Nephron progenitor cell (in vitro differentiated cells): ENCODE measurements around the gene DAGLB.
A peak's percentile ranks its signal among the peaks of the same experiment; 100 is the strongest.

Experiments
- DNase-seq: peaks from one replicate; pipeline ENCODE4 v3.0.0; 2021
- H3K27ac Mint-ChIP-seq: 2 replicates; pipeline ENCODE4 v1.8.0; 2021; ENCODE audit warnings: mild to moderate bottlenecking, moderate library complexity, mixed read lengths
- H3K27me3 Mint-ChIP-seq: 2 replicates; pipeline ENCODE4 v1.8.0; 2021; ENCODE audit warnings: mild to moderate bottlenecking, low read depth, mixed read lengths; ENCODE audit not compliant: poor library complexity
- H3K36me3 Mint-ChIP-seq: 2 replicates; pipeline ENCODE4 v1.8.0; 2021; ENCODE audit warnings: low read depth, mixed read lengths
- H3K4me1 Mint-ChIP-seq: 2 replicates; pipeline ENCODE4 v1.8.0; 2021; ENCODE audit warnings: mixed read lengths
- H3K4me3 Mint-ChIP-seq: 2 replicates; pipeline ENCODE4 v1.8.0; 2021; ENCODE audit warnings: mild to moderate bottlenecking, moderate library complexity, mixed read lengths
- H3K9me3 Mint-ChIP-seq: 2 replicates; pipeline ENCODE4 v1.8.0; 2021; ENCODE audit warnings: mild to moderate bottlenecking, moderate library complexity, mixed read lengths
- CTCF ChIP-seq: fragments of 200-600 bp; sonication (generic); IDR thresholded peaks from 2 replicates; pipeline ENCODE4 v1.5.0; 2021; ENCODE audit warnings: antibody characterized with exemption

The DAGLB gene

DNA sequence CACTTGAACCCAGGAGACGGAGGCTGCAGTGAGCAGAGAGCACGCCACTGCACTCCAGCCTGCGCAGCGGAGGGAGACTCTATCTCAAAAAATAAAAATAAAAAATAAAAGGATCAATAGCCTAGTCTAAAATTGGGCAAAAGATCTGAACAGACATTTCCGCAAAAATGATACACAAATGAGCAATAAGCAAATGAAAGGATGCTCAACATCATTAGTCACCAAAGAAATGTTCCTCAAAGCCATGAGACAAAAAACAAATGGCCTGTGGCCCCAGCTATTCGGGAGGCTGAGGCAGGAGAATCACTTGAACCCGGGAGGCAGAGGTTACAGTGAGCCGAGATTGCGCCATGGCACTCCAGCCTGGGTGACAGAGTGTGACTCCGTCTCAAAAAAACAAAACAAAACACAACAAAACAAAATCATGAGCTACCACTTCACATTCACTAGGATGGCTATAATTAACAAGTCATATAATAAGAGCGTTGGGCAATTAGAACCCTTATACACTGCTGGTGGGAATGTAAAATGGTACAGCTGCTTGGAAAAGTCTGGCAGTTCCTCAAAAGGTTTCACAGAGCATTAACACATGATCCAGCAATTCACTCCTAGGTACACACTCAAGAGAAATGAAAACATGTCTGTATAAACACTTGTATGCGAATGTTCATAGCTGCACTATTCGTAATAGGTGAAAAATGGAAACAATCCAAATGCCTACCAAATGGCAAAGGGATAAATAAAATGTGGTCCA lies 3.1 kb downstream of the DAGLB start:
- Mint-ChIP-seq H3K36me3 (peaks cover 55% of the 10 kb centered on the region), H3K4me3 (peak overlapping the region; percentile 67), H3K27me3 (no peaks in the 10 kb centered on the region), H3K9me3 (no peaks in the 10 kb centered on the region), H3K4me1 (peaks cover 19% of the 10 kb centered on the region), H3K27ac (no peak overlapping the region)
- no peak for TF ChIP-seq CTCF
- no peak for DNase-seq

DNA sequence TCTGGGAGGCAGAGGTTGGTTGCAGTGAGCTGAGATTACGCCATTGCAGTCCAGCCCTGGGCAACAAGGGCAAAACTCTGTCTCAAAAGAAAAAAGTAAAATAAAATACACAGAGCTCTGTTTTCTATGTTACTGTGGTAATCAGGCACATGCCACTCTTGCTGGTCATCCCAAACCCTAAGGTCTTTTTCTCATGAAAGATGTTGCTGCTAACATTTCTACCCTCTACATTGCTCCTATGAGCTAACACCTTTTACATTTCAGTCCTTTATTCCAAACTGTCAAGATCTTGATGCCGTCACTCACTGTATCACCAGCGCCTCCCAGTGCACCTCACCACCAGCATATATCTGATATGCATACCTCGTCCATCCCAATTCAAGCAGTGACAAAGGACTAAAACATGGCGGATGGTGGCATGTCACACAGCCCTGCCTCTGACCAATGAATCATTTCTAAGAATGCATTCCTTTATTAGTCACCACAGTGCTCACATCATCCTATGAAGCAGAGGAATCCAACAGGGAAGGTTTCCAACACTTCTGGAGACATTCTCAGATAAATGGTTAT lies 4.3 kb downstream of the DAGLB start:
- TF ChIP-seq CTCF, result no peak
- H3K36me3 Mint-ChIP-seq, result peaks cover 63% of the 10 kb centered on the region
- peak overlapping the region; percentile 12 for H3K27ac Mint-ChIP-seq
- peaks cover 19% of the 10 kb centered on the region for H3K4me1 Mint-ChIP-seq
- no peaks in the 10 kb centered on the region for H3K27me3 Mint-ChIP-seq
- DNase-seq, result no peak
- no peaks in the 10 kb centered on the region for H3K9me3 Mint-ChIP-seq
- no peak overlapping the region for H3K4me3 Mint-ChIP-seq

DNA sequence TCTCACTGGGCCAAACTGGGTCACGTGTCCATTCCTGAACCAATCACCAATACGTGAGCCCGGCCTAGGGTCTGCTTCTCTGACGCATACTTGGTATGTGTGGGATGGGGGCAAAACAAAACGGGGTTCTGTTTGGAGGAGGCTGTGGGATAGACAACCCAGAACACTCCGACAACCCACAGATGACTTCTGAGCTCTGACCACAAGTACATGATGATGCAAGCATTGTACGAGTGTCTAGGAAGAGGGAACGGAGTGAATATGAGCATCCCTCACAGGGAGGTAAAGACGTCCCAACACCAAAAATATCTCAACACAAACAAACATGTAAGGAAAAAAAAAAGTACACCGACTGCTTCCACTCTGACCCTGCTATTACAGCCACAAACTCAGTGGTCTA lies 5.6 kb downstream of the DAGLB start:
- no peak overlapping the region for H3K27ac Mint-ChIP-seq
- peaks cover 63% of the 10 kb centered on the region for H3K36me3 Mint-ChIP-seq
- no peaks in the 10 kb centered on the region for H3K9me3 Mint-ChIP-seq
- no peak for TF ChIP-seq CTCF
- H3K4me3 Mint-ChIP-seq, result no peak overlapping the region
- peaks cover 17% of the 10 kb centered on the region for H3K4me1 Mint-ChIP-seq
- H3K27me3 Mint-ChIP-seq, result no peaks in the 10 kb centered on the region
- DNase-seq, result no peak

DNA sequence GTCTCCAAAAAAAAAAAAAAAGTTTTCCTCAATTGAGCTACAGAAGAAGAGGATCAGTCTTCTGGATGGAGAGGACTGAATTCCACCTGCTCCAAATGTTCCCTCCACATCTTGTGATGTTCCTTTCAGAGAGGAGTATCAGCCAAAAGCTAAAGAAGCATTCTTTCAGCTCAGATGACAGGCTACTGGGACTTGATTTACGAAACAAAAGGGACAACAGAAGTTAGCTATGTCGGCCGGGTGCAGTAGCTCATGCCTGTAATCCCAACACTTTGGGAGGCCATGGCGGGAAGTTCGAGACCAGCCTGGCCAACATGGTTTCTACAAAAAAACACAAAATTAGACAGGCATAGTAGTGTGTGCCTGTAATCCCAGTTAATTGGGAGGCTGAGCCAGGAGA lies 7.4 kb downstream of the DAGLB start:
- Mint-ChIP-seq H3K4me3 (no peak overlapping the region), H3K27me3 (no peaks in the 10 kb centered on the region), H3K9me3 (no peaks in the 10 kb centered on the region), H3K4me1 (peaks cover 18% of the 10 kb centered on the region), H3K36me3 (peaks cover 60% of the 10 kb centered on the region), H3K27ac (no peak overlapping the region)
- DNase-seq, result no peak
- no peak for TF ChIP-seq CTCF

GRCh38 chr7:6438427-6438826 lies 9.3 kb downstream of the DAGLB start:
- no peak for DNase-seq
- H3K27me3 Mint-ChIP-seq, result no peaks in the 10 kb centered on the region
- no peaks in the 10 kb centered on the region for H3K9me3 Mint-ChIP-seq
- peaks cover 48% of the 10 kb centered on the region for H3K36me3 Mint-ChIP-seq
- no peak overlapping the region for H3K4me3 Mint-ChIP-seq
- H3K4me1 Mint-ChIP-seq, result peaks cover 14% of the 10 kb centered on the region
- no peak for TF ChIP-seq CTCF
- H3K27ac Mint-ChIP-seq, result no peak overlapping the region

DNA sequence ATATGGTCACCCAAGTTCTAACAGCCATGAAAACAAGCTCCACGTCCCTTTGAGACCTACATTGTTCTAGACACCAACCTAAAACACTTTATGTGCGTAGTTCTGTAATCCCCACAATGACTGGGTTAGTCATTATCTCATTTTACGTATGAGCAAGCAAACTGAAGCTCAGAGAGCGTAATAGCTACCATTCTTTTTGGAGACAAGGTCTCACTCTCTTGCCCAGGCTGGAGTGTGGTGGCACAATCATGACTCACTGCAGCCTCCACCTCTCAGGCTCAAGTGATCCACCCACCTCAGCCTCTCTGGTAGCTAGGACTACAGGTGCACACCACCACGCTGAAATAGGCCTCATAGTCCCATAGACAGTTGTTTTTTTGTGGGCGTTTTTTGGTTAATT lies 10.5 kb downstream of the DAGLB start:
- H3K4me1 Mint-ChIP-seq, result peaks cover 14% of the 10 kb centered on the region
- H3K36me3 Mint-ChIP-seq, result peaks cover 46% of the 10 kb centered on the region
- no peak overlapping the region for H3K4me3 Mint-ChIP-seq
- DNase-seq, result no peak
- H3K27ac Mint-ChIP-seq, result no peak overlapping the region
- TF ChIP-seq CTCF, result no peak
- H3K9me3 Mint-ChIP-seq, result no peaks in the 10 kb centered on the region
- H3K27me3 Mint-ChIP-seq, result no peaks in the 10 kb centered on the region
